ENCODE measurements around the gene SLC2A10. TPM values are rescaled to one million over a fixed set of nuclear protein-coding genes. Genes with fewer than 3 reads are reported as not detected.

The SLC2A10 gene
- total RNA-seq, 1 experiment from 2014 or later: 1.6 TPM

- CTCF ChIA-PET: interaction anchor here (0.6 kb wide), 1 partner anchor 10 kb away, joined by 3 read pairs; no protein-coding TSS in a partner anchor
- ATAC-seq: no peak
These were observed 35.8 kb upstream of the SLC2A10 start for GRCh38 chr20:46673394-46674252.

More at GRCh38 chr20:46673394-46674252, 35.8 kb upstream of the SLC2A10 start:
- H3K4me3 ChIP-seq (ENCODE audit: low read depth in 2 of 2, low read length in 2 of 2): no peak overlapping the region
- H3K27ac ChIP-seq (ENCODE audit: low read length): no peak overlapping the region
- in situ Hi-C loops (cut with HindIII; ENCODE audit: low pct_unique_long_range_greater_than_20kb, low sequenced_read_pairs): no loop called here
- DNase-seq (ENCODE audit: low read depth, low spot score): no peak
- BruUV-seq (replicated peaks): no TSS peak
- intact Hi-C loops (cut with micrococcal nuclease; ENCODE audit: unreplicated experiment): no loop called here
- H3K27me3 ChIP-seq (ENCODE audit: control insufficient read depth, insufficient read depth, low read length): no peaks in the 10 kb centered on the region
- no peak for TF ChIP-seq REST (IDR thresholded peaks at IDR 0.05; ENCODE audit: insufficient read depth in 1 of 2, low read depth in 2 of 2, low read length in 1 of 2)
- TF ChIP-seq CTCF (IDR thresholded peaks at IDR 0.05): no peak
- TF ChIP-seq TCF7L2 (IDR thresholded peaks at IDR 0.05; ENCODE audit: low read depth, low read length): no peak
- TF ChIP-seq SIN3A (IDR thresholded peaks at IDR 0.05; ENCODE audit: borderline replicate concordance, insufficient read depth, low read depth, low read length): no peak
- no peaks in the 10 kb centered on the region for H3K36me3 ChIP-seq (ENCODE audit: control insufficient read depth, insufficient read depth, low read length)
- POLR2A ChIA-PET: no interaction called here
- no peaks in the 10 kb centered on the region for H3K4me1 ChIP-seq (ENCODE audit: control insufficient read depth, insufficient read depth, low read length)
- peaks cover 3% of the 10 kb centered on the region; the same call in 1 of the 2 replicates for H3K9me3 ChIP-seq (ENCODE audit: control insufficient read depth, insufficient read depth, low read depth, low read length)

All from Panc1 (cell line).